ENCODE measurements around the gene ACTA1.

The ACTA1 gene

DNA sequence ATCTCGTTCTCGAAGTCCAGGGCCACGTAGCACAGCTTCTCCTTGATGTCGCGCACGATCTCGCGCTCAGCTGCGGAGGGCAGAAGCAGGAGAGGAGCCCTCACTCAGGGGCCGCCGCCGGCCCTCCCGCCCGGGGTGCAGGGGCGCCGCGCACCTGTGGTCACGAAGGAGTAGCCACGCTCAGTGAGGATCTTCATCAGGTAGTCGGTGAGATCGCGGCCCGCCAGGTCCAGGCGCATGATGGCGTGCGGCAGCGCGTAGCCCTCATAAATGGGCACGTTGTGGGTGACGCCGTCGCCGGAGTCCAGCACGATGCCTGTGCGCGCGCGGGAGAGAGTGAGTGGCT is 1.8 kb downstream of the ACTA1 start (continued):
- TF ChIP-seq, protein P1, sequence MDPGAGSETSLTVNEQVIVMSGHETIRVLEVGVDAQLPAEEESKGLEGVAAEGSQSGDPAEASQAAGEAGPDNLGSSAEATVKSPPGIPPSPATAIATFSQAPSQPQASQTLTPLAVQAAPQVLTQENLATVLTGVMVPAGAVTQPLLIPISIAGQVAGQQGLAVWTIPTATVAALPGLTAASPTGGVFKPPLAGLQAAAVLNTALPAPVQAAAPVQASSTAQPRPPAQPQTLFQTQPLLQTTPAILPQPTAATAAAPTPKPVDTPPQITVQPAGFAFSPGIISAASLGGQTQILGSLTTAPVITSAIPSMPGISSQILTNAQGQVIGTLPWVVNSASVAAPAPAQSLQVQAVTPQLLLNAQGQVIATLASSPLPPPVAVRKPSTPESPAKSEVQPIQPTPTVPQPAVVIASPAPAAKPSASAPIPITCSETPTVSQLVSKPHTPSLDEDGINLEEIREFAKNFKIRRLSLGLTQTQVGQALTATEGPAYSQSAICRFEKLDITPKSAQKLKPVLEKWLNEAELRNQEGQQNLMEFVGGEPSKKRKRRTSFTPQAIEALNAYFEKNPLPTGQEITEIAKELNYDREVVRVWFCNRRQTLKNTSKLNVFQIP (CRISPR knock-in tag; IDR thresholded peaks at IDR 0.05; ENCODE audit: borderline replicate concordance, low read depth): no peak
- TF ChIP-seq CSDC2 (CRISPR knock-in tag; IDR thresholded peaks at IDR 0.05) (no peak), ZFP3 (CRISPR knock-in tag; IDR thresholded peaks at IDR 0.05) (no peak), ISL1 (CRISPR knock-in tag; IDR thresholded peaks at IDR 0.05) (no peak), PPARA (CRISPR knock-in tag; IDR thresholded peaks at IDR 0.05; ENCODE audit: borderline replicate concordance) (no peak)
- TF ChIP-seq, protein P2, sequence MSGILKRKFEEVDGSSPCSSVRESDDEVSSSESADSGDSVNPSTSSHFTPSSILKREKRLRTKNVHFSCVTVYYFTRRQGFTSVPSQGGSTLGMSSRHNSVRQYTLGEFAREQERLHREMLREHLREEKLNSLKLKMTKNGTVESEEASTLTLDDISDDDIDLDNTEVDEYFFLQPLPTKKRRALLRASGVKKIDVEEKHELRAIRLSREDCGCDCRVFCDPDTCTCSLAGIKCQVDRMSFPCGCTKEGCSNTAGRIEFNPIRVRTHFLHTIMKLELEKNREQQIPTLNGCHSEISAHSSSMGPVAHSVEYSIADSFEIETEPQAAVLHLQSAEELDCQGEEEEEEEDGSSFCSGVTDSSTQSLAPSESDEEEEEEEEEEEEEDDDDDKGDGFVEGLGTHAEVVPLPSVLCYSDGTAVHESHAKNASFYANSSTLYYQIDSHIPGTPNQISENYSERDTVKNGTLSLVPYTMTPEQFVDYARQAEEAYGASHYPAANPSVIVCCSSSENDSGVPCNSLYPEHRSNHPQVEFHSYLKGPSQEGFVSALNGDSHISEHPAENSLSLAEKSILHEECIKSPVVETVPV (CRISPR knock-in tag; IDR thresholded peaks at IDR 0.05): no peak

GRCh38 chr1:229431284-229432115 is 2.4 kb downstream of the ACTA1 start:
- ATAC-seq: no peak
- TF ChIP-seq TSHZ2 (CRISPR knock-in tag; IDR thresholded peaks at IDR 0.05) (no peak), ARNTL (CRISPR knock-in tag; IDR thresholded peaks at IDR 0.05; ENCODE audit: borderline replicate concordance, low read depth) (no peak), ZNF70 (CRISPR knock-in tag; IDR thresholded peaks at IDR 0.05) (no peak), BACH2 (CRISPR knock-in tag; IDR thresholded peaks at IDR 0.05; ENCODE audit: borderline replicate concordance) (no peak), TCF4 (CRISPR knock-in tag; IDR thresholded peaks at IDR 0.05; ENCODE audit: borderline replicate concordance) (no peak), CREB5 (CRISPR knock-in tag; IDR thresholded peaks at IDR 0.05; ENCODE audit: low read depth) (no peak), SNAI2 (CRISPR knock-in tag; IDR thresholded peaks at IDR 0.05) (no peak), ZNF565 (CRISPR knock-in tag; conservative IDR thresholded peaks at IDR 0.05; ENCODE audit: low read depth) (no peak), ZC3H10 (CRISPR knock-in tag; IDR thresholded peaks at IDR 0.05) (no peak), PPARA (CRISPR knock-in tag; IDR thresholded peaks at IDR 0.05; ENCODE audit: borderline replicate concordance) (no peak), TOX (CRISPR knock-in tag; IDR thresholded peaks at IDR 0.05; ENCODE audit: borderline replicate concordance) (no peak), ZNF8 (CRISPR knock-in tag; IDR thresholded peaks at IDR 0.05) (no peak), OSR1 (CRISPR knock-in tag; IDR thresholded peaks at IDR 0.05) (no peak), RARB (CRISPR knock-in tag; IDR thresholded peaks at IDR 0.05) (no peak), ZFP30 (CRISPR knock-in tag; IDR thresholded peaks at IDR 0.05) (no peak), ZFP3 (CRISPR knock-in tag; IDR thresholded peaks at IDR 0.05) (no peak), ISL1 (CRISPR knock-in tag; IDR thresholded peaks at IDR 0.05) (no peak)
- TF ChIP-seq, protein P2 (CRISPR knock-in tag; IDR thresholded peaks at IDR 0.05): no peak
- TF ChIP-seq, protein P1 (CRISPR knock-in tag; IDR thresholded peaks at IDR 0.05; ENCODE audit: borderline replicate concordance, low read depth): no peak
